Measurements from ENCODE around the gene LRRN2. TPM values are rescaled to one million over a fixed set of nuclear protein-coding genes. Genes with fewer than 3 reads are reported as not detected.

LRRN2 gene
- total RNA-seq, 1 donor from 2014 or later = 4.9 TPM

DNA sequence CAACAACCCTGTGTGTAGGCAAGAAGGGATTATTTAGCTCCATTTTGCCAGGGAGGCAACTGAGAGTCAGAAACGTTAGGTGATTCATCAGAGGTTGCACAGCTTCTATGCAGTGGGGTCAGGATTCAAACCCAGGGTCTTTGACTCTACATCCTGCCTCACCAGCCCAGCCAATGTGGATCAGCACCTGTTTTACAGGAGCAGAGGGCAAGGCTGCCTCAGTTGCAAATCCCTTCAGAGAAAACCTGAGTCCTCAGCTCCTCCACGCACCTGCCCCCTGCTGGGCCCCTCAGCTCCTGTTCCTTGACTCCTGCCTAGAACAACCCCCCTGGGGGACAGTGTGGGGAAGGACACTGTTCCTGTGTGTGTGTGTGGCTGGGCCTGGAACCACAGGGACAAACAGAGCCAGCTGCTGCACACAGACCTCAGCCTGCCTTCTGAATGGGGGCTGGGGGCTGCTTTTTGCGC, 61.6 kb downstream of the LRRN2 start:
- Mint-ChIP-seq H3K27me3 (ENCODE audit: low read depth, unreplicated experiment) (peaks cover 31% of the 10 kb centered on the region), H3K27ac (ENCODE audit: unreplicated experiment) (no peak overlapping the region), H3K4me1 (ENCODE audit: low read depth, unreplicated experiment) (peaks cover 21% of the 10 kb centered on the region), H3K9me3 (ENCODE audit: unreplicated experiment) (no peaks in the 10 kb centered on the region), H3K36me3 (ENCODE audit: low read depth, unreplicated experiment) (peaks cover 5% of the 10 kb centered on the region), H3K4me3 (ENCODE audit: unreplicated experiment) (no peak overlapping the region)
- Histone ChIP-seq H2AFZ (ENCODE audit: low read depth, low read length) (no peak overlapping the region), H4K20me1 (ENCODE audit: insufficient read depth, low read length) (no peaks in the 10 kb centered on the region), H3K9ac (ENCODE audit: low read length) (no peak overlapping the region), H3K36me3 (ENCODE audit: insufficient read depth, low read length) (no peaks in the 10 kb centered on the region), H3K27me3 (ENCODE audit: insufficient read depth, low read length) (peaks cover 5% of the 10 kb centered on the region), H3K4me1 (ENCODE audit: insufficient read depth, low read length) (peaks cover 7% of the 10 kb centered on the region), H3K4me3 (ENCODE audit: insufficient read depth, low read depth, low read length) (no peak overlapping the region), H3K79me2 (ENCODE audit: insufficient read depth, low read length) (no peaks in the 10 kb centered on the region), H3K9me3 (ENCODE audit: insufficient read depth, low read depth, low read length) (no peaks in the 10 kb centered on the region), H3K27ac (ENCODE audit: low read depth, low read length) (no peak overlapping the region), H3K4me2 (ENCODE audit: low read length) (no peak overlapping the region)
- DNase-seq (ENCODE audit: low read depth) (no peak), FAIRE-seq (no peak)
- no peak for TF ChIP-seq EZH2 (IDR thresholded peaks at IDR 0.05; ENCODE audit: insufficient read depth, low read length)

DNA sequence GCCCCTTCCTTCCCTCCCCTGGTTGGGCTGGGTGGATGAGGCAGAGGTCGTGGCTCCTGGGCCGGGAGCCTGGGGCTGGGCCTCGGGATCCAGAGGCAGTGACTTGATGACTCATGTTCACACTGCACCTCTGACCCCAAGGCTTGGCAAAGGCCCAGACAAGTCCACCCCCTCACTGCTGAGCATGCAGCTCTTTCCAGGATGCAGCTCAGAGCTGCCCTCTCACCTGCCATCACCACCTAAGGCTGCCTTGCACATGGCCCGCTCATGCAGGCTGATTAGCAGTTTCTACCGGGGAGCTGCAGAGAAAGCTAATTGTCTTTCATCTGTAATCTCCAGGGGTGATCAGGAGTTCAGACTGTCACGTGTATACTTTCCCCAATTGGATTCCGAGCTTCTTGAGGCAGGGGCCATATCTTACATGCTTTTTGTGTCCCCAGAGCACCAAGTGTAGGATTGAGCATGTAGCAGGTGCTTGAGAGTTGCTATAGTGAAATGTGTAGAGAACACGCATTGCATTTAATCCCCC, 62.1 kb downstream of the LRRN2 start:
- Mint-ChIP-seq H3K27me3 (ENCODE audit: low read depth, unreplicated experiment) (peaks cover 31% of the 10 kb centered on the region), H3K4me1 (ENCODE audit: low read depth, unreplicated experiment) (peaks cover 21% of the 10 kb centered on the region), H3K36me3 (ENCODE audit: low read depth, unreplicated experiment) (peaks cover 5% of the 10 kb centered on the region), H3K27ac (ENCODE audit: unreplicated experiment) (no peak overlapping the region), H3K4me3 (ENCODE audit: unreplicated experiment) (no peak overlapping the region), H3K9me3 (ENCODE audit: unreplicated experiment) (no peaks in the 10 kb centered on the region)
- Histone ChIP-seq H3K79me2 (ENCODE audit: insufficient read depth, low read length) (no peaks in the 10 kb centered on the region), H4K20me1 (ENCODE audit: insufficient read depth, low read length) (no peaks in the 10 kb centered on the region), H3K27me3 (ENCODE audit: insufficient read depth, low read length) (peaks cover 5% of the 10 kb centered on the region), H3K36me3 (ENCODE audit: insufficient read depth, low read length) (no peaks in the 10 kb centered on the region), H3K4me2 (ENCODE audit: low read length) (no peak overlapping the region), H3K9ac (ENCODE audit: low read length) (no peak overlapping the region), H3K9me3 (ENCODE audit: insufficient read depth, low read depth, low read length) (no peaks in the 10 kb centered on the region), H3K27ac (ENCODE audit: low read depth, low read length) (no peak overlapping the region), H3K4me3 (ENCODE audit: insufficient read depth, low read depth, low read length) (no peak overlapping the region), H3K4me1 (ENCODE audit: insufficient read depth, low read length) (peaks cover 7% of the 10 kb centered on the region), H2AFZ (ENCODE audit: low read depth, low read length) (no peak overlapping the region)
- no peak for TF ChIP-seq EZH2 (IDR thresholded peaks at IDR 0.05; ENCODE audit: insufficient read depth, low read length)
- TF ChIP-seq, protein P1, sequence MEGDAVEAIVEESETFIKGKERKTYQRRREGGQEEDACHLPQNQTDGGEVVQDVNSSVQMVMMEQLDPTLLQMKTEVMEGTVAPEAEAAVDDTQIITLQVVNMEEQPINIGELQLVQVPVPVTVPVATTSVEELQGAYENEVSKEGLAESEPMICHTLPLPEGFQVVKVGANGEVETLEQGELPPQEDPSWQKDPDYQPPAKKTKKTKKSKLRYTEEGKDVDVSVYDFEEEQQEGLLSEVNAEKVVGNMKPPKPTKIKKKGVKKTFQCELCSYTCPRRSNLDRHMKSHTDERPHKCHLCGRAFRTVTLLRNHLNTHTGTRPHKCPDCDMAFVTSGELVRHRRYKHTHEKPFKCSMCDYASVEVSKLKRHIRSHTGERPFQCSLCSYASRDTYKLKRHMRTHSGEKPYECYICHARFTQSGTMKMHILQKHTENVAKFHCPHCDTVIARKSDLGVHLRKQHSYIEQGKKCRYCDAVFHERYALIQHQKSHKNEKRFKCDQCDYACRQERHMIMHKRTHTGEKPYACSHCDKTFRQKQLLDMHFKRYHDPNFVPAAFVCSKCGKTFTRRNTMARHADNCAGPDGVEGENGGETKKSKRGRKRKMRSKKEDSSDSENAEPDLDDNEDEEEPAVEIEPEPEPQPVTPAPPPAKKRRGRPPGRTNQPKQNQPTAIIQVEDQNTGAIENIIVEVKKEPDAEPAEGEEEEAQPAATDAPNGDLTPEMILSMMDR (IDR thresholded peaks at IDR 0.05; ENCODE audit: insufficient read depth, low read depth, low read length) = no peak
- DNase-seq (ENCODE audit: low read depth) (peak; percentile 36), FAIRE-seq (no peak)

DNA sequence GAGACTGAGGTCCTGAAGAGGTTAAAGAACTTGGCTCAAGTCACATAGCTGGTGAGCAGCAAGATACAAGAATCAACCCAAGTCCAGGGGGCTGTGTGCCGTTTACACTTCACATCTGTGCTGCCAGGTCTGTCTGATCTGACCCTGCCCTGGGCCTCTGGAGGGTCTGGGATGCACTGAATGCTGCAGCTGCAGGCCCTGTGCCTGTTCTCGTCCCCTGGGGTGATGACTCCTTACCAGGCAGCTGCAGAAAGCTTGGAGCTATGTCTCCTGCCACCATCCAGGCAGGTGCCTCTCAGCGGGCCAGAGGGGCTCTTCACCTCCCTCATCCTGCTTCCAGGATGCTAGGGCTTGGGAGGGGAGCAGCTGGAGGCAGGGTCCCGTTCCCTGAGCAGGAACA, 63.5 kb downstream of the LRRN2 start:
- Mint-ChIP-seq H3K4me1 (ENCODE audit: low read depth, unreplicated experiment) (peaks cover 21% of the 10 kb centered on the region), H3K27ac (ENCODE audit: unreplicated experiment) (no peak overlapping the region), H3K36me3 (ENCODE audit: low read depth, unreplicated experiment) (peaks cover 7% of the 10 kb centered on the region), H3K4me3 (ENCODE audit: unreplicated experiment) (no peak overlapping the region), H3K9me3 (ENCODE audit: unreplicated experiment) (no peaks in the 10 kb centered on the region), H3K27me3 (ENCODE audit: low read depth, unreplicated experiment) (peaks cover 29% of the 10 kb centered on the region)
- Histone ChIP-seq H3K9ac (ENCODE audit: low read length) (no peak overlapping the region), H3K4me2 (ENCODE audit: low read length) (no peak overlapping the region), H3K4me3 (ENCODE audit: insufficient read depth, low read depth, low read length) (no peak overlapping the region), H3K9me3 (ENCODE audit: insufficient read depth, low read depth, low read length) (no peaks in the 10 kb centered on the region), H2AFZ (ENCODE audit: low read depth, low read length) (no peak overlapping the region), H3K27ac (ENCODE audit: low read depth, low read length) (no peak overlapping the region), H3K27me3 (ENCODE audit: insufficient read depth, low read length) (peaks cover 2% of the 10 kb centered on the region), H3K4me1 (ENCODE audit: insufficient read depth, low read length) (peaks cover 7% of the 10 kb centered on the region), H3K79me2 (ENCODE audit: insufficient read depth, low read length) (no peaks in the 10 kb centered on the region), H4K20me1 (ENCODE audit: insufficient read depth, low read length) (no peaks in the 10 kb centered on the region), H3K36me3 (ENCODE audit: insufficient read depth, low read length) (no peaks in the 10 kb centered on the region)
- FAIRE-seq = no peak
- DNase-seq (ENCODE audit: low read depth) = no peak
- TF ChIP-seq, protein P1 (IDR thresholded peaks at IDR 0.05; ENCODE audit: insufficient read depth, low read depth, low read length) = no peak
- TF ChIP-seq EZH2 (IDR thresholded peaks at IDR 0.05; ENCODE audit: insufficient read depth, low read length) = no peak

Measured in astrocyte (in vitro differentiated cells and primary cell).